Uterus (tissue), 2 donors: ENCODE measurements around the gene DGKH.

Source experiments
- CTCF ChIP-seq, 4 experiments: fragments of 200-600 bp in 2 of 4; fragments of 450-650 bp in 2 of 4; sonication (generic) in 2 of 4; IDR thresholded peaks; one replicate each; pipeline ENCODE4 v1.5.1; 2016 to 2019; ENCODE audit warnings: antibody characterized with exemption in 4 of 4, mild to moderate bottlenecking in 2 of 4, moderate library complexity in 1 of 4
- POLR2A ChIP-seq, 2 donors: fragments of 450-650 bp; IDR thresholded peaks; one replicate each; pipeline ENCODE4 v1.6.1; 2016; ENCODE audit warnings: antibody characterized with exemption in 2 of 2, mild to moderate bottlenecking in 1 of 2, moderate library complexity in 1 of 2

- TF ChIP-seq CTCF (IDR thresholded peaks at IDR 0.05), result no peak
- no peak for TF ChIP-seq POLR2A (IDR thresholded peaks at IDR 0.05)
Measured at GRCh38 chr13:42266473-42266872, 218.0 kb downstream of the DGKH start.
